K562 (cell line): ENCODE data around the gene RYR1. TPM values are rescaled to one million over a fixed set of nuclear protein-coding genes. Genes with fewer than 3 reads are reported as not detected.

Experiments used
- ARID3B ChIP-seq: fragments of 250-450 bp; sonication (Bioruptor Pico); IDR thresholded peaks from 2 replicates; pipeline ENCODE4 v1.4.0; 2020; ENCODE audit warnings: borderline replicate concordance
- E2F8 ChIP-seq: fragments of 450-650 bp; IDR thresholded peaks from 2 replicates; pipeline ENCODE4 v1.7.1; 2018; ENCODE audit warnings: mild to moderate bottlenecking, low read depth; ENCODE audit not compliant: partially characterized antibody
- FOXA3 ChIP-seq, 2 experiments: fragments of 450-650 bp in 1 of 2; sonication (generic) in 1 of 2; formaldehyde crosslinking; IDR thresholded peaks in 1 of 2; conservative IDR thresholded peaks in 1 of 2; 2 replicates each; pipeline versions ENCODE4 v1.4.0 to v1.8.0; 2020 to 2022; ENCODE audit warnings: mild to moderate bottlenecking in 2 of 2, missing genetic modification reagents in 1 of 2
- GMEB1 ChIP-seq: fragments of 250-450 bp; sonication (Bioruptor Pico); IDR thresholded peaks from 2 replicates; pipeline ENCODE4 v1.4.0; 2020; ENCODE audit warnings: mild to moderate bottlenecking
- KAT2B ChIP-seq: IDR thresholded peaks from one replicate; pipeline ENCODE4 v1.6.1; 2012; ENCODE audit warnings: low read depth, mild to moderate bottlenecking, control low read depth, inconsistent platforms, low read length, moderate library complexity
- PRPF4 ChIP-seq: fragments of 200-400 bp; formaldehyde crosslinking; IDR thresholded peaks from one replicate; pipeline ENCODE4 v1.6.1; 2017; ENCODE audit warnings: low read length, low read depth, mild to moderate bottlenecking; ENCODE audit not compliant: insufficient read depth, poor library complexity, severe bottlenecking
- SAFB ChIP-seq: fragments of 200-400 bp; formaldehyde crosslinking; IDR thresholded peaks from 2 replicates; pipeline ENCODE4 v1.6.1; 2017; ENCODE audit warnings: low read depth, low read length, borderline replicate concordance
- SNAPC5 ChIP-seq: fragments of 250-450 bp; sonication (Bioruptor Pico); IDR thresholded peaks from 2 replicates; pipeline ENCODE4 v1.8.0; 2021; ENCODE audit warnings: moderate library complexity, mild to moderate bottlenecking, inconsistent platforms
- SP2 ChIP-seq: IDR thresholded peaks from 2 replicates; pipeline ENCODE4 v1.6.1; 2011; ENCODE audit warnings: mild to moderate bottlenecking, low read depth, low read length, moderate library complexity; ENCODE audit not compliant: poor library complexity, severe bottlenecking; ENCODE audit errors: extremely low read depth
- TFAM ChIP-seq: fragments of 250-450 bp; sonication (Bioruptor Pico); conservative IDR thresholded peaks from 2 replicates; pipeline ENCODE4 v1.5.0; 2021; ENCODE audit warnings: mild to moderate bottlenecking, moderate library complexity
- UBTF ChIP-seq, 2 experiments: IDR thresholded peaks; 2 replicates each; pipeline ENCODE4 v1.6.1; 2012; ENCODE audit warnings: improper control_type of control experiment in 2 of 2, low read depth in 2 of 2, low read length in 2 of 2, borderline replicate concordance in 1 of 2
- ZBTB5 ChIP-seq: fragments of 450-650 bp; IDR thresholded peaks from 2 replicates; pipeline ENCODE4 v1.6.1; 2017; ENCODE audit warnings: antibody characterized with exemption
- ZNF408 ChIP-seq: fragments of 250-450 bp; sonication (Bioruptor Pico); IDR thresholded peaks from 2 replicates; pipeline ENCODE4 v1.4.0; 2020; ENCODE audit warnings: low read depth, mild to moderate bottlenecking, moderate library complexity
- ZNF551 ChIP-seq: fragments of 250-450 bp; sonication (Bioruptor Pico); IDR thresholded peaks from 2 replicates; pipeline ENCODE4 v1.5.0; 2021; ENCODE audit warnings: mild to moderate bottlenecking, moderate library complexity
- polyA plus RNA-seq, 8 experiments: library from polyadenylated mRNA; depleted of rRNA in 4 of 8; stranded (reverse) in 5 of 8; unstranded in 3 of 8; fragments of >200 nt; fragmentation: Nextera tagmentation in 2 of 8; fragmentation: Illumina TruSeq in 1 of 8; extraction: Ambion mirVana in 2 of 8; extraction: Trizol in 1 of 8; gene quantifications; 2 replicates each; pipeline versions ENCODE4 v1.2.1 to v1.2.3, GENCODE V29; 2011 to 2014; ENCODE audit warnings: inconsistent platforms in 1 of 8, missing spikeins in 1 of 8
- total RNA-seq, 7 experiments: library from RNA; depleted of rRNA in 6 of 7; stranded (reverse); fragments of >200 nt in 6 of 7; fragmentation: Illumina TruSeq in 2 of 7; extraction: Trizol in 2 of 7; gene quantifications; 2 replicates each; pipeline versions ENCODE4 v1.2.1 to v1.2.3, GENCODE V29; 2011 to 2021; ENCODE audit warnings: low replicate concordance in 1 of 7

Gene RYR1
- total and polyA plus RNA-seq, 9 of the 15 experiments (the other 6 are each of a cell fraction or from before 2014, with no cell fraction given), result 0.11 to 7.4 (median 3.7) TPM

GRCh38 chr19:38433268-38433733 lies at the start of gene RYR1 (continued):
- TF ChIP-seq ARID3B (CRISPR knock-in tag), result no peak
- no peak for TF ChIP-seq ZNF408 (CRISPR knock-in tag)
- TF ChIP-seq E2F8, result no peak
- TF ChIP-seq GMEB1, result no peak
- TF ChIP-seq ZBTB5, result no peak
- TF ChIP-seq TFAM (CRISPR knock-in tag), result no peak
- TF ChIP-seq SP2, result no peak
- no peak for TF ChIP-seq UBTF (IDR thresholded peaks at IDR 0.05; ENCODE audit: borderline replicate concordance in 1 of 2, low read depth in 2 of 2, low read length in 2 of 2)
- TF ChIP-seq SAFB, result no peak
- no peak for TF ChIP-seq FOXA3 (CRISPR knock-in tag; conservative IDR thresholded peaks at IDR 0.05 in 1 of 2, IDR thresholded peaks at IDR 0.05 in 1 of 2)
- TF ChIP-seq PRPF4, result no peak
- no peak for TF ChIP-seq ZNF551 (CRISPR knock-in tag)
- no peak for TF ChIP-seq KAT2B
- TF ChIP-seq SNAPC5 (CRISPR knock-in tag), result no peak
